IMR-90 (cell line): Measurements from ENCODE around the gene TTC21A.

ENCODE experiments used
- CEBPB ChIP-seq: IDR thresholded peaks from 2 replicates; pipeline ENCODE4 v1.6.1; 2012; ENCODE audit warnings: low read depth, low read length, improper control_type of control experiment
- FOS ChIP-seq: fragments of 150-350 bp; IDR thresholded peaks from 2 replicates; pipeline ENCODE4 v1.6.1; 2016; ENCODE audit warnings: low read depth, low read length
- MXI1 ChIP-seq: IDR thresholded peaks from 2 replicates; pipeline ENCODE4 v1.6.1; 2012; ENCODE audit warnings: low read depth, mild to moderate bottlenecking, low read length, moderate library complexity, borderline replicate concordance
- NFE2L2 ChIP-seq: fragments of 150-350 bp; IDR thresholded peaks from 2 replicates; pipeline ENCODE4 v1.6.1; 2016; ENCODE audit warnings: low read depth, mild to moderate bottlenecking, low read length
- POLR2A ChIP-seq: IDR thresholded peaks from 2 replicates; pipeline ENCODE4 v1.6.1; 2012; ENCODE audit warnings: mild to moderate bottlenecking, low read depth, low read length
- TF ChIP-seq, protein P1 (sequence below): conservative IDR thresholded peaks from 2 replicates; pipeline ENCODE4 v1.5.1; 2012; ENCODE audit warnings: mild to moderate bottlenecking, low read depth, low read length, improper control_type of control experiment
- TF ChIP-seq, protein P2 (sequence below): fragments of 150-350 bp; IDR thresholded peaks from 2 replicates; pipeline ENCODE4 v1.6.1; 2016; ENCODE audit warnings: low read depth, mild to moderate bottlenecking, low read length, moderate library complexity, borderline replicate concordance

DNA sequence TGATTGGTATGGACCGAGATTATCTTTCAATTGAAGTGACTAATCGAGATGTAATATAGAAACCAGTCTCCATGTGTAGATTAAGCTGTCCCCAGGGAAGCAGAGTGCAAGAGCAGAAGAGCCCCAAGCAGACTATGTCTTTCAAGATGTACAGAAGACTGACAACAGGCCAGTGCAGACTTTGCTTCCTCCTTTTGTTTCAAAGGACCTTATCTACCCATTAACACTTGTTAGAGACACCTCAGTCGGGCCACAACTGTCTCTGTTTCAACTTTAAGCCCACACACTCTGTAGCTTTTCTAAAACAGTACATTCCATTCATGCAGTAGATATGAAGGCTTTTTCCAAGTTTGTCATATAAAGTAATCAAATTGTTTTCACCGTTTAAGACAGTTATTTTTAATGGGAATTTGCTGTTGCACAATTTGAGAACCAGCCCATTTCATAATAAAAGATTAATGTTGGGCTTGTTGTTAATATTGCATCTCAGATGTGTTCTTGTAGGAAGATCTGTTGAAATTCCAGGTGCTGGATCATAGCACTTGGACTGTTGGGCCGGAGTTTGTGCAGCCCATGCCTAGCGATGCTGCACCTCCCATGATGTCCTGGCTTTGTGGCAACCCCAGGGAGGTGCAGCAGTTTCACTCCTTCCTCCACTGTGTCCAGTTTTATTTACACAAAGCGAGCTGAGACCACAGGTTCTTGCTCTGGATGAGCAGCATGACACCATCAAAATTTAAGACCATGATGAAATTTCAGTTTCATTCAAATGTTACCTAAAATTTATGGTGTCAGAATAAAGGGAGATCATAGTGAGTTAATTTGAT is 12.4 kb upstream of the TTC21A start:
- TF ChIP-seq CEBPB: no peak
- TF ChIP-seq POLR2A: no peak
- TF ChIP-seq, protein P1, sequence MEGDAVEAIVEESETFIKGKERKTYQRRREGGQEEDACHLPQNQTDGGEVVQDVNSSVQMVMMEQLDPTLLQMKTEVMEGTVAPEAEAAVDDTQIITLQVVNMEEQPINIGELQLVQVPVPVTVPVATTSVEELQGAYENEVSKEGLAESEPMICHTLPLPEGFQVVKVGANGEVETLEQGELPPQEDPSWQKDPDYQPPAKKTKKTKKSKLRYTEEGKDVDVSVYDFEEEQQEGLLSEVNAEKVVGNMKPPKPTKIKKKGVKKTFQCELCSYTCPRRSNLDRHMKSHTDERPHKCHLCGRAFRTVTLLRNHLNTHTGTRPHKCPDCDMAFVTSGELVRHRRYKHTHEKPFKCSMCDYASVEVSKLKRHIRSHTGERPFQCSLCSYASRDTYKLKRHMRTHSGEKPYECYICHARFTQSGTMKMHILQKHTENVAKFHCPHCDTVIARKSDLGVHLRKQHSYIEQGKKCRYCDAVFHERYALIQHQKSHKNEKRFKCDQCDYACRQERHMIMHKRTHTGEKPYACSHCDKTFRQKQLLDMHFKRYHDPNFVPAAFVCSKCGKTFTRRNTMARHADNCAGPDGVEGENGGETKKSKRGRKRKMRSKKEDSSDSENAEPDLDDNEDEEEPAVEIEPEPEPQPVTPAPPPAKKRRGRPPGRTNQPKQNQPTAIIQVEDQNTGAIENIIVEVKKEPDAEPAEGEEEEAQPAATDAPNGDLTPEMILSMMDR: no peak
- TF ChIP-seq, protein P2, sequence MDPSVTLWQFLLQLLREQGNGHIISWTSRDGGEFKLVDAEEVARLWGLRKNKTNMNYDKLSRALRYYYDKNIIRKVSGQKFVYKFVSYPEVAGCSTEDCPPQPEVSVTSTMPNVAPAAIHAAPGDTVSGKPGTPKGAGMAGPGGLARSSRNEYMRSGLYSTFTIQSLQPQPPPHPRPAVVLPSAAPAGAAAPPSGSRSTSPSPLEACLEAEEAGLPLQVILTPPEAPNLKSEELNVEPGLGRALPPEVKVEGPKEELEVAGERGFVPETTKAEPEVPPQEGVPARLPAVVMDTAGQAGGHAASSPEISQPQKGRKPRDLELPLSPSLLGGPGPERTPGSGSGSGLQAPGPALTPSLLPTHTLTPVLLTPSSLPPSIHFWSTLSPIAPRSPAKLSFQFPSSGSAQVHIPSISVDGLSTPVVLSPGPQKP: no peak
- no peak for TF ChIP-seq NFE2L2
- no peak for TF ChIP-seq MXI1
- TF ChIP-seq FOS: no peak
